ENCODE measurements around the gene CCL17.

CCL17 gene

DNA sequence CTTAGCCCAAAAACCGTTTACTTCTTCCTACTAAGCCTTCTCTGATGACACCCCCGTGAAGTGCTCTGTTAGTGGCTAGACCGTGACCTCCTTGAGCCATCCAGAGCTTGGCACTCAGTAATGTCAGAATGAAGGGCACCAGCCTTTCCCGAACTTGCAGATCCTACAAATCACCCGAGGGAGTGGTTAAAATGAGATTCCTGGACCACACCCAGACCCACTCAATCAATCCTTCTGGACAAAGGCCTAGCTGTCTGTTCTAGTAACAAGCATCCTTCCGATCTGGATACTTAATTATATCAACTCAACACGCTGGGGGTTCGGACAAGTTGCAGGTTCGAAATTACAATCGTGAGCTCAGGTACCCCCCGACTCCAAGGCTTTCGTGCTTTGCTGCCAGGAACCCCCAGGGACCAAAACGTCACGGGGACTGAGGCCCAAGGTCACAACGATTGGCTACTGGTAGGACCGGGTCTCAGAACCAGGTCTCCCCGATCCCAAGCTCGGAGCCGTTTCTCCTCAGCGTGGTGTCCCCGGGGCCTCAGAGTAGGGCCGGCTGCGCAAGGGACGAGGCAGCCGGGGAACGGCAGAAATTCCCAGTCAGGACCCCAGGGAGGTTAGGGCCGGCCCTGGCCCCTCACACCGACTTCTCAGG is 42.1 kb downstream of the CCL17 start:
- H3K4me3 ChIP-seq (ENCODE audit: low read depth, low read length): peak overlapping the region; percentile 81

GRCh38 chr16:57447186-57447962 is 42.8 kb downstream of the CCL17 start, which contains the start of the genes CIAPIN1 and COQ9:
CIAPIN1 (minus strand) TSS chr16:57447385; CDS start chr16:57440928, 6,457 bp downstream.
COQ9 (plus strand) TSS chr16:57447479; CDS start chr16:57447506, 27 bp downstream.
- TF ChIP-seq, protein P1, sequence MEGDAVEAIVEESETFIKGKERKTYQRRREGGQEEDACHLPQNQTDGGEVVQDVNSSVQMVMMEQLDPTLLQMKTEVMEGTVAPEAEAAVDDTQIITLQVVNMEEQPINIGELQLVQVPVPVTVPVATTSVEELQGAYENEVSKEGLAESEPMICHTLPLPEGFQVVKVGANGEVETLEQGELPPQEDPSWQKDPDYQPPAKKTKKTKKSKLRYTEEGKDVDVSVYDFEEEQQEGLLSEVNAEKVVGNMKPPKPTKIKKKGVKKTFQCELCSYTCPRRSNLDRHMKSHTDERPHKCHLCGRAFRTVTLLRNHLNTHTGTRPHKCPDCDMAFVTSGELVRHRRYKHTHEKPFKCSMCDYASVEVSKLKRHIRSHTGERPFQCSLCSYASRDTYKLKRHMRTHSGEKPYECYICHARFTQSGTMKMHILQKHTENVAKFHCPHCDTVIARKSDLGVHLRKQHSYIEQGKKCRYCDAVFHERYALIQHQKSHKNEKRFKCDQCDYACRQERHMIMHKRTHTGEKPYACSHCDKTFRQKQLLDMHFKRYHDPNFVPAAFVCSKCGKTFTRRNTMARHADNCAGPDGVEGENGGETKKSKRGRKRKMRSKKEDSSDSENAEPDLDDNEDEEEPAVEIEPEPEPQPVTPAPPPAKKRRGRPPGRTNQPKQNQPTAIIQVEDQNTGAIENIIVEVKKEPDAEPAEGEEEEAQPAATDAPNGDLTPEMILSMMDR (IDR thresholded peaks at IDR 0.05; ENCODE audit: borderline replicate concordance, insufficient read depth, low read depth, low read length): no peak
- H3K4me3 ChIP-seq (ENCODE audit: low read depth, low read length): peak within 1 kb of the TSS; percentile 81

More for the DNA sequence above, 42.1 kb downstream of the CCL17 start:
- TF ChIP-seq, protein P1 (IDR thresholded peaks at IDR 0.05; ENCODE audit: borderline replicate concordance, insufficient read depth, low read depth, low read length): no peak

GRCh38 chr16:57452021-57452420 is 47.5 kb downstream of the CCL17 start:
- no peak overlapping the region for H3K4me3 ChIP-seq (ENCODE audit: low read depth, low read length)
- TF ChIP-seq, protein P1 (IDR thresholded peaks at IDR 0.05; ENCODE audit: borderline replicate concordance, insufficient read depth, low read depth, low read length): no peak

GRCh38 chr16:57462209-57462977 is 57.8 kb downstream of the CCL17 start, which contains the start of gene POLR2C:
POLR2C (plus strand) TSS chr16:57462679; CDS start chr16:57462725, 46 bp downstream.
- H3K4me3 ChIP-seq (ENCODE audit: low read depth, low read length): peak within 1 kb of the TSS; percentile 60
- TF ChIP-seq, protein P1 (IDR thresholded peaks at IDR 0.05; ENCODE audit: borderline replicate concordance, insufficient read depth, low read depth, low read length): peak; percentile 96

- TF ChIP-seq, protein P1 (IDR thresholded peaks at IDR 0.05; ENCODE audit: borderline replicate concordance, insufficient read depth, low read depth, low read length): no peak
- H3K4me3 ChIP-seq (ENCODE audit: low read depth, low read length): peak overlapping the region; percentile 60
These were observed 58.4 kb downstream of the CCL17 start for GRCh38 chr16:57462978-57463362.

- TF ChIP-seq, protein P1 (IDR thresholded peaks at IDR 0.05; ENCODE audit: borderline replicate concordance, insufficient read depth, low read depth, low read length): no peak
- no peak overlapping the region for H3K4me3 ChIP-seq (ENCODE audit: low read depth, low read length)
These were observed 60.0 kb downstream of the CCL17 start for GRCh38 chr16:57464523-57464922.
